ENCODE results near the gene SEPHS1. TPM values are rescaled to one million over a fixed set of nuclear protein-coding genes. Genes with fewer than 3 reads are reported as not detected.

SEPHS1 gene
- polyA plus RNA-seq, 1 of the 3 experiments (the other 2 are of a cell fraction), result 64.8 TPM

GRCh38 chr10:13328613-13329012, 19.5 kb downstream of the SEPHS1 start:
- H3K27me3 ChIP-seq (ENCODE audit: insufficient read depth), result no peaks in the 10 kb centered on the region
- TF ChIP-seq, protein P1, sequence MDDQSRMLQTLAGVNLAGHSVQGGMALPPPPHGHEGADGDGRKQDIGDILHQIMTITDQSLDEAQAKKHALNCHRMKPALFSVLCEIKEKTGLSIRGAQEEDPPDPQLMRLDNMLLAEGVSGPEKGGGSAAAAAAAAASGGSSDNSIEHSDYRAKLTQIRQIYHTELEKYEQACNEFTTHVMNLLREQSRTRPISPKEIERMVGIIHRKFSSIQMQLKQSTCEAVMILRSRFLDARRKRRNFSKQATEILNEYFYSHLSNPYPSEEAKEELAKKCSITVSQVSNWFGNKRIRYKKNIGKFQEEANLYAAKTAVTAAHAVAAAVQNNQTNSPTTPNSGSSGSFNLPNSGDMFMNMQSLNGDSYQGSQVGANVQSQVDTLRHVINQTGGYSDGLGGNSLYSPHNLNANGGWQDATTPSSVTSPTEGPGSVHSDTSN (IDR thresholded peaks at IDR 0.05), result no peak
- TF ChIP-seq EP300 (IDR thresholded peaks at IDR 0.05; ENCODE audit: borderline replicate concordance in 1 of 2, low read depth in 1 of 2, low read length in 1 of 2) (no peak), RXRA (IDR thresholded peaks at IDR 0.05; ENCODE audit: borderline replicate concordance, low read depth) (no peak), TCF12 (IDR thresholded peaks at IDR 0.05) (no peak), CHD2 (IDR thresholded peaks at IDR 0.05; ENCODE audit: low read length, partially characterized antibody) (no peak), RFX5 (IDR thresholded peaks at IDR 0.05; ENCODE audit: low read length) (no peak), YY1 (IDR thresholded peaks at IDR 0.05; ENCODE audit: low read depth) (no peak), NFIC (IDR thresholded peaks at IDR 0.05; ENCODE audit: borderline replicate concordance) (no peak), RAD21 (IDR thresholded peaks at IDR 0.05; ENCODE audit: low read length) (no peak), FOXJ3 (CRISPR knock-in tag; IDR thresholded peaks at IDR 0.05) (no peak), POLR2AphosphoS5 (IDR thresholded peaks at IDR 0.05; ENCODE audit: low read depth, low read length) (no peak), GABPA (IDR thresholded peaks at IDR 0.05; ENCODE audit: low read depth) (no peak), MXI1 (IDR thresholded peaks at IDR 0.05; ENCODE audit: low read depth, low read length) (no peak), USF2 (IDR thresholded peaks at IDR 0.05; ENCODE audit: borderline replicate concordance, low read depth, low read length) (no peak), TAF1 (IDR thresholded peaks at IDR 0.05; ENCODE audit: borderline replicate concordance, low read depth, low read length) (no peak)
- TF ChIP-seq, protein P2, sequence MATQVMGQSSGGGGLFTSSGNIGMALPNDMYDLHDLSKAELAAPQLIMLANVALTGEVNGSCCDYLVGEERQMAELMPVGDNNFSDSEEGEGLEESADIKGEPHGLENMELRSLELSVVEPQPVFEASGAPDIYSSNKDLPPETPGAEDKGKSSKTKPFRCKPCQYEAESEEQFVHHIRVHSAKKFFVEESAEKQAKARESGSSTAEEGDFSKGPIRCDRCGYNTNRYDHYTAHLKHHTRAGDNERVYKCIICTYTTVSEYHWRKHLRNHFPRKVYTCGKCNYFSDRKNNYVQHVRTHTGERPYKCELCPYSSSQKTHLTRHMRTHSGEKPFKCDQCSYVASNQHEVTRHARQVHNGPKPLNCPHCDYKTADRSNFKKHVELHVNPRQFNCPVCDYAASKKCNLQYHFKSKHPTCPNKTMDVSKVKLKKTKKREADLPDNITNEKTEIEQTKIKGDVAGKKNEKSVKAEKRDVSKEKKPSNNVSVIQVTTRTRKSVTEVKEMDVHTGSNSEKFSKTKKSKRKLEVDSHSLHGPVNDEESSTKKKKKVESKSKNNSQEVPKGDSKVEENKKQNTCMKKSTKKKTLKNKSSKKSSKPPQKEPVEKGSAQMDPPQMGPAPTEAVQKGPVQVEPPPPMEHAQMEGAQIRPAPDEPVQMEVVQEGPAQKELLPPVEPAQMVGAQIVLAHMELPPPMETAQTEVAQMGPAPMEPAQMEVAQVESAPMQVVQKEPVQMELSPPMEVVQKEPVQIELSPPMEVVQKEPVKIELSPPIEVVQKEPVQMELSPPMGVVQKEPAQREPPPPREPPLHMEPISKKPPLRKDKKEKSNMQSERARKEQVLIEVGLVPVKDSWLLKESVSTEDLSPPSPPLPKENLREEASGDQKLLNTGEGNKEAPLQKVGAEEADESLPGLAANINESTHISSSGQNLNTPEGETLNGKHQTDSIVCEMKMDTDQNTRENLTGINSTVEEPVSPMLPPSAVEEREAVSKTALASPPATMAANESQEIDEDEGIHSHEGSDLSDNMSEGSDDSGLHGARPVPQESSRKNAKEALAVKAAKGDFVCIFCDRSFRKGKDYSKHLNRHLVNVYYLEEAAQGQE (IDR thresholded peaks at IDR 0.05; ENCODE audit: low read depth, low read length), result no peak
- WGBS (ENCODE audit: low lambda C conversion rate), result 88% methylated on average over 10 of the region's 10 CpGs
- H3K4me3 ChIP-seq (ENCODE audit: low read depth in 2 of 2, low read length in 1 of 2), result no peak overlapping the region
- DNase-seq, result no peak
- no peak overlapping the region for H3K27ac ChIP-seq (ENCODE audit: low read depth in 2 of 2, low read length in 1 of 2)
- no peak overlapping the region for H2AFZ ChIP-seq (ENCODE audit: low read depth)
- no peak overlapping the region for H3K4me2 ChIP-seq
- H3K4me1 ChIP-seq (ENCODE audit: control insufficient read depth in 1 of 2, insufficient read depth in 2 of 2, low read depth in 1 of 2, low read length in 1 of 2), result no peaks in the 10 kb centered on the region
- no peaks in the 10 kb centered on the region for H3K9me3 ChIP-seq
- H4K20me1 ChIP-seq (ENCODE audit: insufficient read depth), result no peaks in the 10 kb centered on the region
- H3K79me2 ChIP-seq (ENCODE audit: insufficient read depth), result no peaks in the 10 kb centered on the region
- H3K9me2 ChIP-seq, result no peaks in the 10 kb centered on the region
- ChIA-PET POLR2A (no interaction called here), CTCF (interaction anchor here (1.1 kb wide), 1 partner anchor 26 kb away, joined by 5 read pairs; no protein-coding TSS in a partner anchor)
- H3F3A ChIP-seq (replicated peaks; ENCODE audit: insufficient read depth), result no peaks in the 10 kb centered on the region
- no peak overlapping the region for H3K9ac ChIP-seq
- peaks cover 50 to 64% of the 10 kb centered on the region in 2 experiments for H3K36me3 ChIP-seq (replicated peaks in 1 of 2; ENCODE audit: control insufficient read depth in 1 of 2, insufficient read depth in 2 of 2, low read length in 1 of 2)

Data from SK-N-SH (cell line).